Measurements from ENCODE around the gene SYNGAP1. TPM values are rescaled to one million over a fixed set of nuclear protein-coding genes. Genes with fewer than 3 reads are reported as not detected.

Gene SYNGAP1
- total and polyA plus RNA-seq, 9 of the 15 experiments (the other 6 are each of a cell fraction or from before 2014, with no cell fraction given): 0.01 to 22.8 (median 3.2) TPM

GRCh38 chr6:33454009-33454946, 34.4 kb downstream of the SYNGAP1 start, which contains the start of gene ZBTB9 (continued):
- no peak for TF ChIP-seq CTCFL (IDR thresholded peaks at IDR 0.05; ENCODE audit: borderline replicate concordance, insufficient read depth, low read depth, low read length, poor library complexity, severe bottlenecking)
- TF ChIP-seq MAFK (IDR thresholded peaks at IDR 0.05; ENCODE audit: low read length): no peak
- TF ChIP-seq SMAD1 (IDR thresholded peaks at IDR 0.05; ENCODE audit: low read depth, low read length, partially characterized antibody): no peak
- peak; percentile 33; the same call in 1 of the 2 replicates for TF ChIP-seq EP300 (IDR thresholded peaks at IDR 0.05; ENCODE audit: low read length)
- TF ChIP-seq ATF1 (CRISPR knock-in tag; IDR thresholded peaks at IDR 0.05): peak; percentile 65
- peak; percentile 95 for TF ChIP-seq ATF1 (tag; IDR thresholded peaks at IDR 0.05)
- TF ChIP-seq BDP1 (IDR thresholded peaks at IDR 0.05; ENCODE audit: insufficient read depth, insufficient read length): no peak
- TF ChIP-seq MCM5 (IDR thresholded peaks at IDR 0.05; ENCODE audit: low read depth): no peak
- no peak for TF ChIP-seq MAFG (tag; conservative IDR thresholded peaks at IDR 0.05)
- TF ChIP-seq SIRT6 (IDR thresholded peaks at IDR 0.05; ENCODE audit: low read depth, low read length): no peak
- TF ChIP-seq DLX4 (CRISPR knock-in tag; IDR thresholded peaks at IDR 0.05): no peak
- peak; percentile 97 for TF ChIP-seq SP1 (CRISPR knock-in tag; IDR thresholded peaks at IDR 0.05)
- no peak for TF ChIP-seq SNIP1 (IDR thresholded peaks at IDR 0.05; ENCODE audit: low read depth)
- peak; percentile 74 for TF ChIP-seq POLR2AphosphoS5 (IDR thresholded peaks at IDR 0.05; ENCODE audit: control insufficient read depth, insufficient read depth, low read depth, low read length)
- no peak for TF ChIP-seq ZNF232 (CRISPR knock-in tag; IDR thresholded peaks at IDR 0.05)
- TF ChIP-seq TSHZ1 (CRISPR knock-in tag; IDR thresholded peaks at IDR 0.05): no peak
- TF ChIP-seq NR3C1 (CRISPR knock-in tag; IDR thresholded peaks at IDR 0.05): no peak
- TF ChIP-seq ZKSCAN8 (CRISPR knock-in tag; IDR thresholded peaks at IDR 0.05): no peak
- 0 out of 2 replicates have a peak, but pooled peaks have one; percentile 30 for TF ChIP-seq KDM2B (CRISPR knock-in tag; IDR thresholded peaks at IDR 0.05)
- no peak for TF ChIP-seq CBX2 (IDR thresholded peaks at IDR 0.05; ENCODE audit: insufficient read depth, low read length, poor library complexity, severe bottlenecking)
- no peak for TF ChIP-seq DNMT1 (IDR thresholded peaks at IDR 0.05)
- no peak for TF ChIP-seq MECOM (CRISPR knock-in tag; IDR thresholded peaks at IDR 0.05)
